Stimulated activated CD4-positive, alpha-beta T cell treated with anti-CD3 and anti-CD28 coated beads, Interleukin-4, amount 100 ng/mL, for 1 hour (primary cell): ENCODE results near the gene TMEM163.
A peak's percentile ranks its signal among the peaks of the same experiment; 100 is the strongest.

ENCODE experiments used
- DNase-seq: peaks from one replicate; pipeline ENCODE4 v3.0.0-alpha.2; 2020

Gene TMEM163

GRCh38 chr2:134425724-134426496 is 292.9 kb downstream of the TMEM163 start:
- no peak for DNase-seq

GRCh38 chr2:134421556-134422328 is 297.1 kb downstream of the TMEM163 start:
- DNase-seq, result no peak

GRCh38 chr2:134420920-134421319 is 297.9 kb downstream of the TMEM163 start:
- no peak for DNase-seq

- no peak for DNase-seq
Measured at GRCh38 chr2:134420259-134420658, 298.5 kb downstream of the TMEM163 start.

- DNase-seq, result no peak
Measured at GRCh38 chr2:134417968-134418582, 300.7 kb downstream of the TMEM163 start.

- no peak for DNase-seq
Measured at GRCh38 chr2:134416637-134417036, 302.2 kb downstream of the TMEM163 start.

GRCh38 chr2:134416018-134416417 is 302.8 kb downstream of the TMEM163 start:
- no peak for DNase-seq

- DNase-seq, result no peak
Measured at GRCh38 chr2:134413912-134414311, 304.9 kb downstream of the TMEM163 start.

- no peak for DNase-seq
Measured at GRCh38 chr2:134413430-134413829, 305.4 kb downstream of the TMEM163 start.

- DNase-seq, result no peak
Measured at GRCh38 chr2:134412639-134412999, 306.2 kb downstream of the TMEM163 start.

GRCh38 chr2:134411828-134412638 is 306.8 kb downstream of the TMEM163 start:
- DNase-seq, result peak; percentile 51

- no peak for DNase-seq
Measured at GRCh38 chr2:134411279-134411827, 307.4 kb downstream of the TMEM163 start.

- DNase-seq, result no peak
Measured at GRCh38 chr2:134410831-134411231, 308.0 kb downstream of the TMEM163 start.

- DNase-seq, result no peak
Measured at GRCh38 chr2:134410006-134410405, 308.8 kb downstream of the TMEM163 start.

GRCh38 chr2:134408791-134409190 is 310.0 kb downstream of the TMEM163 start:
- DNase-seq, result no peak

- DNase-seq, result no peak
Measured at GRCh38 chr2:134408386-134408785, 310.4 kb downstream of the TMEM163 start.

GRCh38 chr2:134407154-134407890 is 311.5 kb downstream of the TMEM163 start:
- DNase-seq, result no peak

GRCh38 chr2:134406736-134407135 is 312.1 kb downstream of the TMEM163 start:
- no peak for DNase-seq

- no peak for DNase-seq
Measured at GRCh38 chr2:134406311-134406710, 312.5 kb downstream of the TMEM163 start.
